Mesenchymal stem cell (in vitro differentiated cells and primary cell): Measurements from ENCODE around the gene LIPM.

ENCODE experiments used
- DNase-seq: peaks from one replicate; pipeline ENCODE4 v3.0.0-alpha.2; 2013
- H2AFZ ChIP-seq: one replicate; pipeline ENCODE4 v1.6.1; 2013; ENCODE audit warnings: low read depth, mild to moderate bottlenecking, control low read depth, inconsistent platforms, low read length, moderate library complexity
- H2AK5ac ChIP-seq: 2 replicates; pipeline ENCODE4 v1.6.1; 2013; ENCODE audit warnings: low read length, moderate library complexity, mild to moderate bottlenecking, inconsistent platforms; ENCODE audit not compliant: severe bottlenecking
- H2BK120ac ChIP-seq: one replicate; pipeline ENCODE4 v1.6.1; 2013; ENCODE audit warnings: low read depth, mild to moderate bottlenecking, inconsistent platforms, low read length, moderate library complexity
- H2BK12ac ChIP-seq, 2 experiments: one replicate each; pipeline ENCODE4 v1.6.1; 2013; ENCODE audit warnings: inconsistent platforms in 2 of 2, low read length in 2 of 2, mild to moderate bottlenecking in 2 of 2, moderate library complexity in 2 of 2, control low read depth in 1 of 2
- H2BK15ac ChIP-seq: one replicate; pipeline ENCODE4 v1.6.1; 2013; ENCODE audit warnings: mild to moderate bottlenecking, low read depth, inconsistent platforms; ENCODE audit not compliant: poor library complexity, severe bottlenecking
- H2BK5ac ChIP-seq: 2 replicates; pipeline ENCODE4 v1.6.1; 2013; ENCODE audit warnings: low read depth, mild to moderate bottlenecking, low read length, control low read depth, inconsistent platforms; ENCODE audit not compliant: poor library complexity, severe bottlenecking
- H3K14ac ChIP-seq, 2 experiments: one replicate each; pipeline ENCODE4 v1.6.1; 2013; ENCODE audit warnings: inconsistent platforms in 2 of 2, low read length in 2 of 2, control low read depth in 1 of 2, mild to moderate bottlenecking in 1 of 2, moderate library complexity in 1 of 2
- H3K18ac ChIP-seq, 2 experiments: one replicate each; pipeline ENCODE4 v1.6.1; 2013; ENCODE audit warnings: inconsistent platforms in 2 of 2, low read length in 2 of 2, control low read depth in 1 of 2, low read depth in 1 of 2, mild to moderate bottlenecking in 1 of 2
- H3K23ac ChIP-seq, 2 experiments: one replicate each; pipeline ENCODE4 v1.6.1; 2013; ENCODE audit warnings: inconsistent platforms in 2 of 2, low read length in 2 of 2, mild to moderate bottlenecking in 2 of 2, moderate library complexity in 2 of 2, control low read depth in 1 of 2
- H3K27ac ChIP-seq: 2 replicates; pipeline ENCODE4 v1.5.1; 2013; ENCODE audit warnings: mild to moderate bottlenecking, moderate library complexity, low read length, control low read depth, inconsistent platforms; ENCODE audit not compliant: poor library complexity, severe bottlenecking
- H3K27me3 ChIP-seq, 2 experiments: 2 replicates each; pipeline versions ENCODE4 v1.6.1 to v1.7.0; 2013; ENCODE audit warnings: low read length in 2 of 2, mild to moderate bottlenecking in 2 of 2, moderate library complexity in 2 of 2, control low read depth in 1 of 2, inconsistent platforms in 1 of 2; ENCODE audit not compliant: control insufficient read depth in 1 of 2, insufficient read depth in 1 of 2
- H3K36me3 ChIP-seq, 2 experiments: 2 replicates each; pipeline versions ENCODE4 v1.6.1 to v1.7.0; 2013; ENCODE audit warnings: low read length in 2 of 2, control low read depth in 1 of 2, inconsistent platforms in 1 of 2, low read depth in 1 of 2, mild to moderate bottlenecking in 1 of 2; ENCODE audit not compliant: insufficient read depth in 2 of 2, control insufficient read depth in 1 of 2
- H3K4ac ChIP-seq, 2 experiments: one replicate each; pipeline ENCODE4 v1.6.1; 2013; ENCODE audit warnings: inconsistent platforms in 2 of 2, low read length in 2 of 2, mild to moderate bottlenecking in 2 of 2, moderate library complexity in 2 of 2, control low read depth in 1 of 2, low read depth in 1 of 2
- H3K4me1 ChIP-seq: 2 replicates; pipeline ENCODE4 v1.6.1; 2013; ENCODE audit warnings: low read depth, low read length, control low read depth; ENCODE audit not compliant: control insufficient read depth, insufficient read depth
- H3K4me2 ChIP-seq: 2 replicates; pipeline ENCODE4 v1.6.1; 2013; ENCODE audit warnings: low read length, mild to moderate bottlenecking, inconsistent platforms; ENCODE audit not compliant: poor library complexity, severe bottlenecking
- H3K4me3 ChIP-seq, 2 experiments: 2 replicates each; pipeline versions ENCODE4 v1.5.1 to v1.7.0; 2013; ENCODE audit warnings: low read length in 2 of 2, mild to moderate bottlenecking in 2 of 2, control low read depth in 1 of 2, low read depth in 1 of 2; ENCODE audit not compliant: insufficient read depth in 1 of 2
- H3K79me1 ChIP-seq: replicated peaks from 2 replicates; pipeline ENCODE4 v1.6.1; 2013; ENCODE audit warnings: mild to moderate bottlenecking, control low read depth, low read length, inconsistent platforms; ENCODE audit not compliant: poor library complexity, severe bottlenecking
- H3K9ac ChIP-seq: 2 replicates; pipeline ENCODE4 v1.7.0; 2013; ENCODE audit warnings: mild to moderate bottlenecking, low read length, moderate library complexity
- H3K9me3 ChIP-seq: 2 replicates; pipeline ENCODE4 v1.7.0; 2013; ENCODE audit warnings: mild to moderate bottlenecking, low read length; ENCODE audit not compliant: control insufficient read depth
- H4K8ac ChIP-seq: one replicate; pipeline ENCODE4 v1.6.1; 2013; ENCODE audit warnings: inconsistent platforms, mild to moderate bottlenecking, low read length, moderate library complexity
- H4K91ac ChIP-seq: one replicate; pipeline ENCODE4 v1.6.1; 2013; ENCODE audit warnings: mild to moderate bottlenecking, low read length, inconsistent platforms
- WGBS: methylation state at CpG from one replicate; pipeline ENCODE4 v1.1.7; 2013; ENCODE audit warnings: mixed read lengths; 5-methylcytosine and 5-hydroxymethylcytosine counted together

LIPM gene

GRCh38 chr10:88865281-88865876, 62.8 kb downstream of the LIPM start:
- Histone ChIP-seq H3K4me1 (no peaks in the 10 kb centered on the region), H3K4ac (no peak overlapping the region), H4K8ac (no peak overlapping the region), H2AK5ac (no peak overlapping the region), H3K9ac (no peak overlapping the region), H3K4me3 (no peak overlapping the region), H3K27ac (no peak overlapping the region), H3K79me1 (no peaks in the 10 kb centered on the region), H3K23ac (no peak overlapping the region), H2BK12ac (no peak overlapping the region), H3K14ac (no peak overlapping the region), H3K18ac (no peak overlapping the region), H2AFZ (no peak overlapping the region), H3K9me3 (no peaks in the 10 kb centered on the region), H4K91ac (no peak overlapping the region), H2BK120ac (no peak overlapping the region), H3K27me3 (peaks cover 0 to 3% of the 10 kb centered on the region in 2 experiments), H2BK15ac (no peak overlapping the region), H2BK5ac (no peak overlapping the region), H3K4me2 (no peak overlapping the region), H3K36me3 (no peaks in the 10 kb centered on the region)
- WGBS: 100% methylated on average over 3 of the region's 4 CpGs
- DNase-seq: peak; percentile 37

- Histone ChIP-seq H4K8ac (no peak overlapping the region), H2BK120ac (no peak overlapping the region), H2BK15ac (no peak overlapping the region), H4K91ac (no peak overlapping the region), H3K27me3 (peaks cover 0 to 3% of the 10 kb centered on the region in 2 experiments), H3K4me2 (no peak overlapping the region), H3K14ac (no peak overlapping the region), H3K4me1 (no peaks in the 10 kb centered on the region), H3K36me3 (no peaks in the 10 kb centered on the region), H3K9me3 (no peaks in the 10 kb centered on the region), H2BK12ac (no peak overlapping the region), H3K27ac (no peak overlapping the region), H3K9ac (no peak overlapping the region), H2AK5ac (no peak overlapping the region), H2AFZ (no peak overlapping the region), H2BK5ac (no peak overlapping the region), H3K4ac (no peak overlapping the region), H3K18ac (no peak overlapping the region), H3K23ac (no peak overlapping the region), H3K4me3 (no peak overlapping the region), H3K79me1 (no peaks in the 10 kb centered on the region)
- whole genome bisulfite sequencing: 94% methylated on average over 2 of the region's 2 CpGs
- no peak for DNase-seq
Measured at GRCh38 chr10:88866454-88866853, 63.9 kb downstream of the LIPM start.

DNA sequence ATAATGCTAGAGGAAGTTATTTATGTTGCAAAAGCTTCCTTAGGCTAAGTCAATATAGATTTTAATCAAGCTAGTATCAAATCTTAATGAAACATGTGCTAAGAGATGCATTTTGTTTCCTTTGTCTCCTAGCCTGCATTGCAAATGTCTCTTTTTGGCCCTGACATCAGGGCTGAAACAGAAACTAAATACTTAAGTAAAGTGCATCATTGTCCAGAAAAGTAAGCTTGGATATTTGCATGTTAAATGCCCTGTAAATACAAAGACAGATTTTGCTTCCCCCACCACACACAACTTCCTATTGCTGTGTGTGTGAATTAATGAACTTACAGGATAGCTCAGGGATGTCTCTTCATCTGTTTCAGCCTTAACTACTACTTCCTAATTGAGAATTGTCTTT, 67.6 kb downstream of the LIPM start:
- Histone ChIP-seq H2BK5ac (no peak overlapping the region), H3K9me3 (no peaks in the 10 kb centered on the region), H3K4me1 (no peaks in the 10 kb centered on the region), H3K4ac (no peak overlapping the region), H4K8ac (no peak overlapping the region), H3K79me1 (no peaks in the 10 kb centered on the region), H2BK120ac (no peak overlapping the region), H3K9ac (no peak overlapping the region), H3K14ac (no peak overlapping the region), H3K27ac (no peak overlapping the region), H3K4me2 (no peak overlapping the region), H2AK5ac (no peak overlapping the region), H3K4me3 (no peak overlapping the region), H3K23ac (no peak overlapping the region), H3K36me3 (no peaks in the 10 kb centered on the region), H2AFZ (no peak overlapping the region), H4K91ac (no peak overlapping the region), H2BK15ac (no peak overlapping the region), H3K18ac (no peak overlapping the region), H3K27me3 (no peaks in the 10 kb centered on the region), H2BK12ac (no peak overlapping the region)
- DNase-seq: peak; percentile 26
